Fibroblast of peridontal ligament (primary cell): Measurements from ENCODE around the gene UBXN11.

Experiments used
- DNase-seq: peaks from one replicate; pipeline ENCODE4 v3.0.0-alpha.2; 2010; ENCODE audit errors: extremely low read depth

Gene UBXN11, protein sequence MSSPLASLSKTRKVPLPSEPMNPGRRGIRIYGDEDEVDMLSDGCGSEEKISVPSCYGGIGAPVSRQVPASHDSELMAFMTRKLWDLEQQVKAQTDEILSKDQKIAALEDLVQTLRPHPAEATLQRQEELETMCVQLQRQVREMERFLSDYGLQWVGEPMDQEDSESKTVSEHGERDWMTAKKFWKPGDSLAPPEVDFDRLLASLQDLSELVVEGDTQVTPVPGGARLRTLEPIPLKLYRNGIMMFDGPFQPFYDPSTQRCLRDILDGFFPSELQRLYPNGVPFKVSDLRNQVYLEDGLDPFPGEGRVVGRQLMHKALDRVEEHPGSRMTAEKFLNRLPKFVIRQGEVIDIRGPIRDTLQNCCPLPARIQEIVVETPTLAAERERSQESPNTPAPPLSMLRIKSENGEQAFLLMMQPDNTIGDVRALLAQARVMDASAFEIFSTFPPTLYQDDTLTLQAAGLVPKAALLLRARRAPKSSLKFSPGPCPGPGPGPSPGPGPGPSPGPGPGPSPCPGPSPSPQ

GRCh38 chr1:26306290-26307229 lies at the start of gene UBXN11:
Gene UBXN11, minus strand, starts transcription at chr1:26306636. Its CDS starts 3,753 bp downstream, at chr1:26302883.
- peak; percentile 90 for DNase-seq

DNA sequence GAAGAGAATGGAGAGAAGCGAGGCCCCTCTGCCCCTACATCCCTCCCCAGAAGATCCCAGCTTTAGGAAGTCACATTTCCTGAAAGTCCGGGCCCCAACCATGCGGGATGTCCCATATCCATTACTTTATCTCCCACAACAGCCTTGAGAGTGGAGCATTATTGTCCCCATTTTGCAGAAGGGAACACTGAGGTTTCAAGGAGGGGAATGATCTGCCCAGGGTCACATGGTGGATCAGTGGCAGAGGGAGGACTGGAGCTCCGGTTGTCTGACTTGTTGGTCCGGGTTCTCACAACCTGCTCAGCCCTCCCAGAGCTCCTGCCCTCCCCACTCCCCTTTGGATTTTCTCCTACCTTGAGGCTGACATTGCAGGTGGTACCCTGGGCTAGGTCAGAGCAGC lies 49.7 kb upstream of the UBXN11 start:
- no peak for DNase-seq

DNA sequence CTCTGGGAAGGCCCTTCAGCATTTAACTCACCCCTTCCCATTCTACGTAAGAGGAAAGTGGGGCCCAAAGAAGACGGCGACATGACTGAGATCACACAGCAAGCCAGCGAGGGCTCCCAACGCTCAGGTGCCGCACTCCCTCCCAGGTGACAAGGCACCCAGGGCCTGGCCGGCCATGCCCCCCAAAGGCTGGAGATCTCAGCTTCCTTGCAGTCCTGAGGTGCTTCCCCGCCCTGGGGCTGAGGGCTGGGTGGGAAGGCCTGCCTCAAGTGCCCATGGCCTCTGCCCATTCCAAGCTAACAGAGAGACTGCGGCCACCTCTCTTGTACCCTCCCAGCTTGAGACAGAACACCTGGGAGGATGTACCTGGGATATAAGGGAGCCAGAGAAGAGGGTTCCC lies 48.5 kb upstream of the UBXN11 start:
- DNase-seq = no peak

DNA sequence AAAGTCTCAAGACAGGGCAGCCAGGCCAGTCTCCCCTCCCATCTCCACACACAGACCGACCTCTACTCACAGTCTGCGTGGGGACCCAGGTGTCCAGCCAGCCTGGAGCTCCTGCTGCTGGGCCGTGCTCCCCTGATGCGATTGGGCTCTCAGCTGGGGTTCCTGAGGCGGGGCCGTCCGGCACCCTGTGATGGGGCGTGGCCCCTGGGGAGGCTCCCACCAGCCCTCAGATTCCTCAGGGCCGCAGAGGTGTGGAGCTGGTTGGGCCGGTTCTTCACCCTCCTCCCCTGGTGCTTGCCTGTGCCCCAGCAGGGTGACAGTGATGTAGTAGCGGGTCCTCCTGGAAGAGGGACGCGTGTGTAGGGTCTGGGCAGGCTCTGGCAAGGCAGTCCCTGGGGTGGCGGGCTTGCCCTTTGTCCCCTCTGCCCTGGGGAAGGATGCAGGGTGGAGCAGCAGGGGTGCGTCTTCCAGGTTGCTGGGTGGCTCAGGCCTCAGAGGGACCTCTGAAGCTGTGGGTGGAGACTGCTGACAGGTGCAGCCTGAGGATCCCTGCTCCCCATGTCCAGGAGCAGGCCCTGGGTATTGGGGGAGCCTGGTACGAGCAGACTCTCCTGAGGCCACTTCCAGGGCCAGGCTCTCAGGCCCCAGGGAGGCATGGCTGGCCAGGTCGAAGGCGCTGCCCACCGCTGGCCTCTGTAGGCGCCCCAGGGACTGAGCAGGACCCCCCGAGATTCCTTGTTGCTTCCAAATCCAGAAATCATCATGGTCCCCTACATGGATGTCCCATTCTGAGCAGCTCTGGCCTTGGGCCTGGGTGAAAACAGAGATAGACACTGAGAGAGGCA lies 47.8 kb upstream of the UBXN11 start, which contains the start of gene CRYBG2:
Gene CRYBG2 (minus strand): TSS at position 155 of the 845 bp plus-strand sequence. CDS start 7,473 bp downstream, outside the sequence.
- DNase-seq = no peak

- DNase-seq = no peak
These were observed 46.9 kb upstream of the UBXN11 start for GRCh38 chr1:26353210-26353859.

DNA sequence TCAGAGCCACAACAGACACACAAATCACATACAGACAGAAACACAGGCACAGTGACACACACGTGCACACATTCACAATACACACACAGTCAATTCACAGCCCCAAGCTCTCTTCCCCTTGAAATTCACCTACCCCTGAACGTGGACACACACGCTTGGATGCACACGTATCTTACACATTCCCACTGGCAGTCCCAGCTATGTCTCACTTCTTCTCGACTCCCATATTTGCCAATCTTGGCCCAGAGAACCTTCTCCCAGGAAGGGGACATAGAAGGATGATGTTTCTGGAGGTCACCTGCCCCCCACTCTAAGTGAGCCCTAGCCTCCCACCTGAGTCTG lies 45.9 kb upstream of the UBXN11 start:
- DNase-seq = no peak

DNA sequence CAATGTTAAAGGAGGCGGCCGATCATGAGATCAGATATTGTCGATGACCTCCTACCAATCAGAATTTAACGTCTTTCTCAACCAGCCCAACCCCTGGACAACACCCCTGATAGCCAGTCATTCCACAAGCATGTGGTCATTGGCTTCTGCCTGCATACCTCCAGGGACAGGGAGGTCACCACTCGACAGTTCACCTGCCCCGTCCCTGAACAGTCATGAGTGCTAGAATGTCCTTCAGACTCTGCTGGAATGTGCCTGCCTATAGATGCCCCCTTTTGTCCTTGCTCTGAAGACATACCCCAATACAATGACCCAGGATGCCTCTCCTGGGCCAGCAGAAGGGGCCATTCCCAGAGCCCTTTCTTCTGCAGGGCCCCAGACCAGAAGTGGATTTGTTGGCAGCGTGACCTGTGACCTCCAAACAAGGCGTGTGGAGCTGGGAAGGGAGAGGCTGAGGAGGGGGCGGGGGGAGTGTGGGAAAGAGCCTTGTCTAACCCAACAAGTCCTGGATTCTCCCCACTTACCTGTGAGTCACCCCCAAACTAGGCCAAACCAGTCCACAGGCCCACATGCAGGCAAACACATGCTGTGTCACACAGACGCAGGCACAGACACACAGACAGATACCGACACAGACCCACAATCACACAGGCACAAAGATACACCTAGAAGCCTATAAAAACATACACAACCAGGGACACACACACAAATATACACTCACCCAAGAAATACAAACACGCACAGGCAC lies 45.3 kb upstream of the UBXN11 start:
- DNase-seq = no peak

DNA sequence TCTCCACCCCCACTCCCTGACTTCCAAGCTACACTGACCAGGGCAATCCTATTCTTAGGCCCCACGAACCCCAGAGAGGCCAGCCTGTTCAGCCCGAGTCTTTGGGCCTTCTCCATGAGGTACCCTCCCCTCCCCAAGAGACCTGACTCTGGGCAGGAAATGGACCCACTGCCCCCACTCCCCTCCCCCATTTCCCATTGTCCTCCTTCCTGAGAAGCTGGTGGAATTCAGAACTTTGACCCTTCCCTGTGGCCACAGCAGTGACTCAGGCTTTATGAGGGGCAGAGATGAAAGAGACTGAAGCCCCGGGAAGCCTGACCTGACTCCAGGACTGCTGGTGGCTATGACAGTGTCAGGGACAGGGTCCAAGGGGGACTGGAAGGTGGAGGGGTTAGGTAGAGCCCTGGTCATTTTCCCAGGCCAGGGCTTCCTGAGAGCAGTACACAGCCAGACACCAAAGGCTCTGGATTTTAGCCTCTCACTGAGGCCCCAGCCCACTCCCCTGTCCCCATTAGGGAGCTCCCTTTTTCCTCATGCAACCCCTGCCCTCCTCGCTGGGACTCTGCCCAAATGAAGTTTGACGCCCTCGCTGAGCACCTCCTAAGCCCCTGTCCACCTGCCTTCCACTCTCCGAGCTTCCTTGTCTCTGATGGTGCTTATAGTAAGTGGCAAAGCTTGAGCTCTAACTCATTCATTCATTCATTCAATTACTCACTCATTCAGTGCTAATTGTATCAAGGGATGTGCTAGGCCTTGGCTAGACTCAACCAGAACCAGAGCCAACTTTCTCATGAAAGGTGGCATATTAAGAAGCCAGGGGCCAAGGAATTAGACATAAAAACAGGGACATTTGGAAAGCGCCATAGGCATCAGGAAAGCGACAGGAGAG lies 44.5 kb upstream of the UBXN11 start:
- no peak for DNase-seq

GRCh38 chr1:26350343-26350700 lies 43.9 kb upstream of the UBXN11 start:
- DNase-seq = no peak

- no peak for DNase-seq
These were observed 43.4 kb upstream of the UBXN11 start for GRCh38 chr1:26349877-26350244.

DNA sequence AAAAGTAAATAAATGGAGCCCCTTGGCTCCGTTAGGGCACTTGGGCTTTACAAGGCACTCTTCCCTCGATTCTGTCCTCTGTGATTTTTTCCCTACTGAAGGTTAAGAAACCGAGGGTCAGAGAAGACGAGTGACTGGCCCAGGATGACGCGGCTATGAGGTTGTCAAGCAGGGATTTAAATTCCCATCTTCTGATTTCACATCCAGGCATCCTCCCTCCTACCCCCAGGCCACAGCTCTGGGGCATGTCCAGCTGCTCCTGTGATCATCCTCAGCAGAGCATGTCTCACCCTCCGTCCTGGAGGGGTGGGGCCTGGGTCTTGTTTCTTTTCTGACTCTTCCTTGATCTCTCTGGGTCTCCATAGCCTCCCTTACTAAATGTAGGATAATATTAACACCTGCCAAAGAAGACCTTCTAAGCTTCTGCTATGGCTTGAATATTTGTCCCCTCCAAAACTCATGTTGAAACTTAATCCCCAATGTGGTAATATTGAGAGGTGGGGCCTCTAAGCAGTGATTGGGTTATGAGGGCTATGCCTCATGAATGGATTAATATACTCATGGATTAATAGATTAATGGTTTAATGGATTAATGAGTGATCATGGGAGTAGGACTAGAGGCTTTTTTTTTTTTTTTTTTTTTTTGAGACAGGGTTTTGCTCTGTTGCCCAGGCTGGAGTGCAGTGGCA lies 42.9 kb upstream of the UBXN11 start:
- DNase-seq = peak; percentile 35

DNA sequence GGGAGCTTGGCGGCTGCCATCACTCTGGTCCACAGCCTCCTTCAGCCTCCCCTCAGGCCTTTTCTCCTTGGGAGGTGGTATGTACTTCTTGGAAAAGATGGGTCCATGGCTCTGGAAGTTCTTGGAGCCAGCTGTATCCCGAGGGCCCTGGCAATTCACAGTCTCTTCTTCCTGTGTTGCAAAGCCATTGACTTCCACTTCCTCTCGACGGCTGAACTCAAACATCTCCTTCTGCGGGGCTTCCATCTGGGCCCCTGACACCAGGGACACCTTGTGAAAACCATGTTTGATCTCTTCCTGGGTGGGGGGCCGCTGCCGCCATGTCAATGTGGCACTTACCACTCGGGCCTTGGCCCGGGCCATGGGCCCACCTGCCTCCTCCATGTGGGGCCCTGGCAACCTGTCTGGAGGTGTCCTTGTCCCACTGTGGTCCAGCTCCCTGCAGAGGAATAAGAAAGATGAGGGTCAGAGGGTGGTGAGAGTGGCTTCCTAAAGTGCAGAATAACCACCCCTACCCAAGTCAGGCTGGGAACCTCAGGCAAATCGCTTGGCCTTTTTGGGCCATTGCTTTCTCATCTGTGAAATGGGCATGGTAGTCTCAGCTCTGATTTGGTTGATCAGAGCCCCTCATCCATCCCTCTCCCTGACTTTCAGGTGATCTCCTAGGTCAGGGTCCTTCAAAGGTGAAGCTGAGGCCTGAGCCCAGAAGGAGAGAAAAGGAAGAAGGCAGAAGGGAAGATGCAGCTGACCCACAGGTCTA lies 40.0 kb upstream of the UBXN11 start:
- no peak for DNase-seq

DNA sequence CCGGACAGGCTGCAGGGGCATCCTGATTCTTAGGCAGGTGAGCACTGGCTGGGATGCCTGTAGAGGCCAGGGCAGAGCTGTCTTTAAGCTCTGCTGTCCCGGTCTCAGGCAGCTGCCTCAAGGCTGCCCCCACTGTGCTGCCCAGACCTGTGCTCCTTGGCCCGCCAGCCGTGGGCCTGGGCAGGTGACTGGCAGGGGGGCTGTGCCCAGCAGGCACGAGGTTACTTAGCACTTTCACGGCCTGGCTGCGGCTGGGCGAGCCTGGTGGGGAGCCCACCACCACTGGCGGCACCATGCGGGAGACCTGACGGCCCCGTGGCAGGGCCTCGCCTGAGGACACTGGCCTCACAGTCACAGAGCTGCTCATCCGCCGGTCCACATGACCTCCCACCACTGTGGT lies 39.3 kb upstream of the UBXN11 start:
- DNase-seq = no peak

DNA sequence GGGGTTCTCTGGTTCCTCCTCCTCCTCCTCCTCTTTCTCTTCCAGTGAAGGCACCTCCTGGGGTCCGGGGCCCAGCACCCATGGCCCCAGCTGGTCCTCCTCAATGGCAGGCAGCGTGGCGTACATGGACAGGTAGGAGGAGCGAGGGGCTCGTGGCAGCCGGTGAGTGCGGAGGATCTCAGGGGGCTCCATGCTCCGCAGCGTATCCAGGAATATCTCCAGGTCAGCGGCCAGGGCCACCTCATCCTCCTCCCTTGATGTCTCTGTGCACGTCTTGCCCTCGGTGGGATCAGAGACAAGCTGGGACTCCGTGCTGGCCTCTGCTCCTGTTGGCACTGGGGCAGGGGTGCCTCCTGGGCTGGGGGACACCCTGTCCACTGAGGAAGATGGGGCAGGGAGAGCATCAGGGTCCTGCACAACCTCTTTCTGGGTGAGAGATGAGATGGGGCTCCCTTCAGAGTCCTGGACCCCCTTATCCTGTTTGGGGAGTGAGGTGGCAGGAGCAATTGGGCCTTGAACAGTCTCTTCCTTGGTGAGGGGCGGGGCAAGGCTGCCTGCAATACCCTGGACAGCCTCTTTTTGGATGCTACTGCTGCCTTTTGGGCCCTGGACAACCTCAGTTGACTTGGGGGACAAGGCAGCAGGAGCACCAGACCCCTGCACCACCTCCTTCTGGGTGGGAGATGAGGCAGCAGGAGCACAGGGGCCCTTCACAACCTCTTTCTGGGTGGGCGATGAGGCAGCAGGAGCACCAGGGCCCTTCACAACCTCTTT lies 37.9 kb upstream of the UBXN11 start:
- no peak for DNase-seq

DNA sequence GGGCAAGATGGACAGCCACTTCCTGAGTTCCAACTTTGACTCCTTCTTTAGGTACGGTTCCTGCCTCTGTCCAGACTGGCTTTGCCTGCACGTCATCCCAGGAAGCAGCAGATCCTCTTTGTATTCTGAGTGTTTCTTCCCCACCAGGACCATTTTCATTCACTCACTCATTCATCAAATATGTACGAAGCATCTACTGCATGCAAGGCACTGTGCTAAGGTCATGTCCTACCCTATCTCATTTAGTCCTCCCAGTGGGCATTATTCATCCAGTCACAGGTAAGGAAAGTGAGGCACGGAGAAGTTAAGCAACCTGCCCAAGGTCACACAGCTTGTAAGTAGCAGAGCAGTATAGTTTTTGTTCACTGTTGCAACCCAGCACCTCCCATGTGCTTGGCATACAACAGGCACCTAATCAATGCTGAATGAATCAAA lies 33.6 kb upstream of the UBXN11 start:
- no peak for DNase-seq

DNA sequence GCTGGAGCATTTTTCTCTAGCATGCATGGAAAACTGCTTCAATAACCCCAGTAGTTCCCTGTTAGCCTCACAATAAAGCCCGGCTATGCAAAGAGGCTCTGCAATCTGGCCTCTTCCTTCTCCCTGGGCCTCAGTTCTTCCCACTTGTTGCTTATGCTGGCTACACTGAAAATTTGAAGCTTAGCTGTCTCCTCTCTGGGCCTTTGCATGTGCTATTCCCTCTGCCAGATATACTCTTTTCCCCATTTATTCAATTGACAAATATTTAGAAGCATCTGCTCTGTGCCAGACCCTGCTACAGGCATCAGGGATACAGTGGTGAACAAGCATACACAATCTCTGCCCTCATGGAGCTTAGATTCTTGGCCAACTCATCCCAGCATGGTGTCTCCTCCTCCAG lies 32.2 kb upstream of the UBXN11 start:
- DNase-seq = no peak

GRCh38 chr1:26337625-26338024 lies 31.2 kb upstream of the UBXN11 start:
- DNase-seq = no peak
